ENCODE measurements around the gene CORO2A. TPM values are rescaled to one million over a fixed set of nuclear protein-coding genes. Genes with fewer than 3 reads are reported as not detected.
A peak's percentile ranks its signal among the peaks of the same experiment; 100 is the strongest.

The CORO2A gene
- total and polyA plus RNA-seq, 8 donors = 8.1 to 20.4 (median 9.3) TPM

DNA sequence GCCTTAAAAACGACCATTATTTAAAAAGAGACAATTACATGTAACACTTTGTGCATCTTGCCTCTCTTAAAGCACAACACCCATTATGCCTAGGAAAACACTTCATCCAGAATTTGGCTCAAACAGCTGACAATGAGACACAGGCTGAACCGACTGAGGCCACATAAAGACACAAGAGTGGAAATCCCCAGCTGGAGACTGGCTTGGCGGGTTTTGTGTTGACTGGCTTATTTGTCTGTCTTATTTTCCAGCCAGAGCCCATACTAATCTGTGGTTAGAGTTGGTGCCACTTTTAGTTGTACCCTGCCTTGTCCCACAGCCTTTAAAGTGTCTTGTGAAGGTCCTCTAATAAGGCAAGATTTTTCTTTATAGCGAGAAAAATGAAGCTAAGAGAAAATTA, 94.6 kb downstream of the CORO2A start:
- no peaks in the 10 kb centered on the region for H3K27me3 ChIP-seq
- peak; percentile 13 for ATAC-seq
- no peak overlapping the region for H3K4me3 ChIP-seq
- no peak overlapping the region for H3K27ac ChIP-seq
- H3K9me3 ChIP-seq = no peaks in the 10 kb centered on the region
- DNase-seq = no peak
- TF ChIP-seq, protein P1, sequence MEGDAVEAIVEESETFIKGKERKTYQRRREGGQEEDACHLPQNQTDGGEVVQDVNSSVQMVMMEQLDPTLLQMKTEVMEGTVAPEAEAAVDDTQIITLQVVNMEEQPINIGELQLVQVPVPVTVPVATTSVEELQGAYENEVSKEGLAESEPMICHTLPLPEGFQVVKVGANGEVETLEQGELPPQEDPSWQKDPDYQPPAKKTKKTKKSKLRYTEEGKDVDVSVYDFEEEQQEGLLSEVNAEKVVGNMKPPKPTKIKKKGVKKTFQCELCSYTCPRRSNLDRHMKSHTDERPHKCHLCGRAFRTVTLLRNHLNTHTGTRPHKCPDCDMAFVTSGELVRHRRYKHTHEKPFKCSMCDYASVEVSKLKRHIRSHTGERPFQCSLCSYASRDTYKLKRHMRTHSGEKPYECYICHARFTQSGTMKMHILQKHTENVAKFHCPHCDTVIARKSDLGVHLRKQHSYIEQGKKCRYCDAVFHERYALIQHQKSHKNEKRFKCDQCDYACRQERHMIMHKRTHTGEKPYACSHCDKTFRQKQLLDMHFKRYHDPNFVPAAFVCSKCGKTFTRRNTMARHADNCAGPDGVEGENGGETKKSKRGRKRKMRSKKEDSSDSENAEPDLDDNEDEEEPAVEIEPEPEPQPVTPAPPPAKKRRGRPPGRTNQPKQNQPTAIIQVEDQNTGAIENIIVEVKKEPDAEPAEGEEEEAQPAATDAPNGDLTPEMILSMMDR (IDR thresholded peaks at IDR 0.05) = no peak
- peaks cover 0 to 71% of the 10 kb centered on the region in 2 donors for H3K36me3 ChIP-seq
- intact Hi-C loops (cut with DNase I) = no loop called here
- peaks cover 0 to 21% of the 10 kb centered on the region in 2 donors for H3K4me1 ChIP-seq

DNA sequence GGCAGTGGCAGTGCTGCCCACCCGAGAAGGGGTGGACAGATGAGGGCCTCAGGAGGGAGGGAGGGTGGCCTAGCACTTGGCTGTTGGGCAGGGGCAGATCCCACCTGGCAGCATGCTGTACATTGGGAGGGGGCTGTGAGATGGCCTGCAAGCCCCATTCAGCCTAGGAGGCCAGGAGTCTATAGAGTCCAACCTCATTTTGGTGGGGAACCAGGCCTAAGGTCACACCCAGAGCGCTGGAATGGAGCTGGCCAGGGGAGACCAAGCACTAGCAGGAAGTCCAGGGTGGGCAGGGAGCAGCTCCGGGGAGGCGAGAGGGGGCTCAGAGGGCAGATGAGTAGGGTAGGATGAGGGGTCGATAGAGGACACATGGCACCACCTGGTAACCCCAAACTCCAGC, 96.3 kb downstream of the CORO2A start:
- no peak for DNase-seq
- peaks cover 0 to 82% of the 10 kb centered on the region in 2 donors for H3K36me3 ChIP-seq
- ATAC-seq = no peak
- H3K27ac ChIP-seq = no peak overlapping the region
- no peaks in the 10 kb centered on the region for H3K9me3 ChIP-seq
- no peaks in the 10 kb centered on the region for H3K27me3 ChIP-seq
- H3K4me3 ChIP-seq = no peak overlapping the region
- H3K4me1 ChIP-seq = peaks cover 0 to 6% of the 10 kb centered on the region in 2 donors
- intact Hi-C loops (cut with DNase I) = no loop called here
- TF ChIP-seq, protein P1 (IDR thresholded peaks at IDR 0.05) = no peak

DNA sequence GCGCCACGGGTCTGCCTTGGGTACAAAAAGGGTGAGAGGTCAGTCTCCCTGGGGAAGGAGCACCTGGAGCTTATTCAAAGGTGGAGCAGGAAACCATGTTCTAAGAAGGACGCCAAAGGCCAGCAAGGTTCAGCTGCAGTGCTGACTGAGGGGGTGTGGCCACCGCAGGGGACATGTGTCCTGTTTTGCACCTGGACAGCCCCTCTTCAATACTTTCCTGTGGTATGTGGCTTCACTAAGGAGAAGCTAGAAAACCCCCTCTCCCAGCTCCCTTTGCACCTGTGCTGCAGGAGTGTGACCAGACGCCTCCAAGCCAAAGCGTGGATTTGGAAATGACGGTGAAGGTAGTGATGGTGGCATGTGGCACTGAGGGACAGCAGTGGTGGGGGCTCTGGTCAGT, 97.0 kb downstream of the CORO2A start:
- no peak for DNase-seq
- TF ChIP-seq, protein P1 (IDR thresholded peaks at IDR 0.05) = no peak
- Histone ChIP-seq H3K4me3 (no peak overlapping the region), H3K4me1 (peaks cover 0 to 6% of the 10 kb centered on the region in 2 donors), H3K27ac (no peak overlapping the region), H3K36me3 (peaks cover 0 to 89% of the 10 kb centered on the region in 2 donors), H3K9me3 (no peaks in the 10 kb centered on the region), H3K27me3 (no peaks in the 10 kb centered on the region)
- intact Hi-C loops (cut with DNase I) = no loop called here
- no peak for ATAC-seq

DNA sequence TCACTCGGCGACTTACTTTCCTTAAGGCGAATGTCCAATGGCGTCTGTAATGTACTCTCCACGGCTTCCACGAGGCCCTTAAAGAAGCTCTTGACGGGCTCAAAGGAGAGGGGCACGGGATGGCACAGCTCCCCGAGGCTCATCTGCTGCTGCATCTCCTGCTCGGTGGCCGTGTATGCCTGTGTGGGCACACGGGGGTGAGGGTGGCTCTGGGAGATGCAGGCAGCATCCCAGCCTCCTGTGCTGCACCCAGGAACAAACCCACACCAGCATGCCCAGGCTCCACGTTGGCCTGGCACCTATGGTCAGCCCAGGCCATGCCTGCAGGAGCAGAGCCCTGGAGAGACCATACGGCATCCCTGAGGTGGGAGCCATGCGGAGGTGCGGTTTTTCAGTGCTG, 97.6 kb downstream of the CORO2A start:
- no peaks in the 10 kb centered on the region for H3K27me3 ChIP-seq
- no peaks in the 10 kb centered on the region for H3K9me3 ChIP-seq
- H3K27ac ChIP-seq = no peak overlapping the region
- intact Hi-C loops (cut with DNase I) = no loop called here
- no peak overlapping the region for H3K4me3 ChIP-seq
- TF ChIP-seq, protein P1 (IDR thresholded peaks at IDR 0.05) = no peak
- H3K36me3 ChIP-seq = peaks cover 0 to 88% of the 10 kb centered on the region in 2 donors
- no peak for ATAC-seq
- no peak for DNase-seq
- H3K4me1 ChIP-seq = peaks cover 0 to 6% of the 10 kb centered on the region in 2 donors

DNA sequence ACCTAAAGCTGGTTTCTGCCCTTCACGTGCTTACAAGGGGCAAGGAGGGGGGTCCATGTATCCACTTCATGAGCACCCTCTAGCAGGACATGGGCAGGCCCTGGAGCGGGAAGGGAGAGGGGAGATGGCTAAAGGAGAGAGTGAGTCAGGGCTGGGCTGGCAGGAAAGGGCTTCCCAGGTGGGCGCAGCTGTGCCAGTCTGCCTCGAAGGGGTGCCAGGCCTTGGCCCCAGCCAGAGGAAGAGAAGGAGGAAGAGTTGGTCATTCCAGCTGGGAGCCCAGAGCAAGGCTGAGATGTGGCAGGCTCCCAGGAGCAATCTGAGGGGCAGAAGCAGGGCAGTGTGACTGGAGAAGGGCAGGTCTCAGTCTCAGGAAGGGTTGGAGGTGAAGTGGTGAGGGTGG, 98.1 kb downstream of the CORO2A start:
- no peak for DNase-seq
- Histone ChIP-seq H3K4me1 (peaks cover 0 to 4% of the 10 kb centered on the region in 2 donors), H3K36me3 (peaks cover 0 to 82% of the 10 kb centered on the region in 2 donors), H3K27ac (no peak overlapping the region), H3K27me3 (no peaks in the 10 kb centered on the region), H3K4me3 (no peak overlapping the region), H3K9me3 (no peaks in the 10 kb centered on the region)
- TF ChIP-seq, protein P1 (IDR thresholded peaks at IDR 0.05) = no peak
- no peak for ATAC-seq
- intact Hi-C loops (cut with DNase I) = no loop called here
